A673 (cell line): ENCODE results near the gene MYRIP. TPM values are rescaled to one million over a fixed set of nuclear protein-coding genes. Genes with fewer than 3 reads are reported as not detected.

ENCODE experiments used
- BruUV-seq: library from RNA; stranded (reverse); fragments of 400-500 nt; replicated peaks from 2 replicates; lab custom pipeline; 2021; lab: Mats Ljungman, UMichigan
- CTCF ChIA-PET: fragments of 300-600 bp; sonication (Branson Sonifier 250); formaldehyde crosslinking; loops from one replicate; lab custom pipeline; 2022; ENCODE audit warnings: antibody characterized with exemption; lab: Charles Lee
- POLR2A ChIA-PET: fragments of 300-600 bp; sonication (Branson Sonifier 250); formaldehyde crosslinking; loops from one replicate; lab custom pipeline; 2022; ENCODE audit warnings: antibody characterized with exemption; ENCODE audit not compliant: low non-redundant PET; lab: Charles Lee
- DNase-seq: peaks from one replicate; pipeline ENCODE4 v3.0.0-alpha.2; 2015; ENCODE audit warnings: low spot score
- H3K27ac ChIP-seq: fragments of 200-600 bp; sonication (generic); 2 replicates; pipeline ENCODE4 v1.5.1; 2016; ENCODE audit warnings: mixed run types, low read depth, mild to moderate bottlenecking, mixed read lengths, antibody characterized with exemption, low read length; ENCODE audit not compliant: poor library complexity, severe bottlenecking
- H3K27me3 ChIP-seq: fragments of 200-600 bp; sonication (generic); replicated peaks from 2 replicates; pipeline ENCODE4 v1.6.1; 2017; ENCODE audit warnings: mixed run types, low read depth, mild to moderate bottlenecking, mixed read lengths, antibody characterized with exemption, low read length; ENCODE audit not compliant: insufficient read depth, poor library complexity
- H3K36me3 ChIP-seq: fragments of 200-600 bp; sonication (generic); 2 replicates; pipeline ENCODE4 v1.6.1; 2016; ENCODE audit warnings: mixed run types, mild to moderate bottlenecking, mixed read lengths, antibody characterized with exemption, low read length; ENCODE audit not compliant: insufficient read depth, poor library complexity, severe bottlenecking
- H3K4me1 ChIP-seq: fragments of 200-600 bp; sonication (generic); 2 replicates; pipeline ENCODE4 v1.6.1; 2017; ENCODE audit warnings: mixed run types, mild to moderate bottlenecking, mixed read lengths, antibody characterized with exemption, low read length; ENCODE audit not compliant: insufficient read depth, poor library complexity, severe bottlenecking
- H3K4me3 ChIP-seq: fragments of 200-600 bp; sonication (generic); 2 replicates; pipeline ENCODE4 v1.5.1; 2016; ENCODE audit warnings: low read depth, mixed run types, mild to moderate bottlenecking, mixed read lengths, low read length; ENCODE audit not compliant: poor library complexity, severe bottlenecking
- H3K9me3 ChIP-seq: fragments of 200-600 bp; sonication (generic); 2 replicates; pipeline ENCODE4 v1.6.1; 2016; ENCODE audit warnings: mixed run types, low read depth, mild to moderate bottlenecking, mixed read lengths, antibody characterized with exemption, low read length; ENCODE audit not compliant: poor library complexity, severe bottlenecking
- EZH2 ChIP-seq: fragments of 200-600 bp; sonication (generic); IDR thresholded peaks from 2 replicates; pipeline ENCODE4 v1.6.1; 2017; ENCODE audit warnings: borderline replicate concordance, low read depth, mild to moderate bottlenecking, mixed read lengths, antibody characterized with exemption, low read length; ENCODE audit not compliant: poor library complexity, severe bottlenecking
- intact Hi-C: fragments of 100-400 bp; cut with micrococcal nuclease; formaldehyde crosslinking; loops from one replicate; pipeline ENCODE4 v1.10.0; 2022; ENCODE audit not compliant: unreplicated experiment
- total RNA-seq: library from RNA; stranded (reverse); gene quantifications from 2 replicates; pipeline ENCODE4 v1.2.3, GENCODE V29; 2021
- TF ChIP-seq, protein P1 (sequence below): fragments of 300-800, 200-600 bp; sonication (generic); conservative IDR thresholded peaks from 2 replicates; pipeline ENCODE4 v1.5.1; 2017; ENCODE audit warnings: low read depth, mild to moderate bottlenecking, antibody characterized with exemption, low read length, moderate library complexity, mixed read lengths

Gene MYRIP
- total RNA-seq, 1 experiment from 2014 or later: not detected

DNA sequence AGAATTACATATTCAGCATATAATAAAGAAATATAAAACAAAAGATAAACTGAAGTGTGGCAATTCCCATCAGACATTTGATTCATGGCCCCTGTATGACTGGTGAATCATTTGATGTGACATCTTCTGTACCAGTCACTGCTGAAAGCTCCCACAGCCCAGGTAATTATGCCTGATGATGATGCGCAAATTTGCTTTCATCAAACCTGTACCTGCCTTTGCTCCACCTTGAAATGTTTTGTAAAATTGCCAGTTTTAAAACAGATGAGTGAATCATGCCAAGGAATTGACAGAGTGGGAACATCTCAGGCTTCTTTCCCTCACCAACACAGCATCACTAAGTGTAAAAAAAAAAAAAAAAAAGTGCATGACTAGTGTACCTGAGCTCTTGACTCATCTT lies 433.6 kb downstream of the MYRIP start:
- ChIA-PET POLR2A (no interaction called here), CTCF (no interaction called here)
- no peaks in the 10 kb centered on the region for H3K27me3 ChIP-seq
- no peaks in the 10 kb centered on the region for H3K9me3 ChIP-seq
- no peaks in the 10 kb centered on the region for H3K4me1 ChIP-seq
- no peak for DNase-seq
- intact Hi-C loops: no loop called here
- no peak overlapping the region for H3K4me3 ChIP-seq
- TF ChIP-seq, protein P1, sequence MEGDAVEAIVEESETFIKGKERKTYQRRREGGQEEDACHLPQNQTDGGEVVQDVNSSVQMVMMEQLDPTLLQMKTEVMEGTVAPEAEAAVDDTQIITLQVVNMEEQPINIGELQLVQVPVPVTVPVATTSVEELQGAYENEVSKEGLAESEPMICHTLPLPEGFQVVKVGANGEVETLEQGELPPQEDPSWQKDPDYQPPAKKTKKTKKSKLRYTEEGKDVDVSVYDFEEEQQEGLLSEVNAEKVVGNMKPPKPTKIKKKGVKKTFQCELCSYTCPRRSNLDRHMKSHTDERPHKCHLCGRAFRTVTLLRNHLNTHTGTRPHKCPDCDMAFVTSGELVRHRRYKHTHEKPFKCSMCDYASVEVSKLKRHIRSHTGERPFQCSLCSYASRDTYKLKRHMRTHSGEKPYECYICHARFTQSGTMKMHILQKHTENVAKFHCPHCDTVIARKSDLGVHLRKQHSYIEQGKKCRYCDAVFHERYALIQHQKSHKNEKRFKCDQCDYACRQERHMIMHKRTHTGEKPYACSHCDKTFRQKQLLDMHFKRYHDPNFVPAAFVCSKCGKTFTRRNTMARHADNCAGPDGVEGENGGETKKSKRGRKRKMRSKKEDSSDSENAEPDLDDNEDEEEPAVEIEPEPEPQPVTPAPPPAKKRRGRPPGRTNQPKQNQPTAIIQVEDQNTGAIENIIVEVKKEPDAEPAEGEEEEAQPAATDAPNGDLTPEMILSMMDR: no peak
- TF ChIP-seq EZH2: no peak
- no peaks in the 10 kb centered on the region for H3K36me3 ChIP-seq
- no peak overlapping the region for H3K27ac ChIP-seq
- no TSS peak for BruUV-seq

DNA sequence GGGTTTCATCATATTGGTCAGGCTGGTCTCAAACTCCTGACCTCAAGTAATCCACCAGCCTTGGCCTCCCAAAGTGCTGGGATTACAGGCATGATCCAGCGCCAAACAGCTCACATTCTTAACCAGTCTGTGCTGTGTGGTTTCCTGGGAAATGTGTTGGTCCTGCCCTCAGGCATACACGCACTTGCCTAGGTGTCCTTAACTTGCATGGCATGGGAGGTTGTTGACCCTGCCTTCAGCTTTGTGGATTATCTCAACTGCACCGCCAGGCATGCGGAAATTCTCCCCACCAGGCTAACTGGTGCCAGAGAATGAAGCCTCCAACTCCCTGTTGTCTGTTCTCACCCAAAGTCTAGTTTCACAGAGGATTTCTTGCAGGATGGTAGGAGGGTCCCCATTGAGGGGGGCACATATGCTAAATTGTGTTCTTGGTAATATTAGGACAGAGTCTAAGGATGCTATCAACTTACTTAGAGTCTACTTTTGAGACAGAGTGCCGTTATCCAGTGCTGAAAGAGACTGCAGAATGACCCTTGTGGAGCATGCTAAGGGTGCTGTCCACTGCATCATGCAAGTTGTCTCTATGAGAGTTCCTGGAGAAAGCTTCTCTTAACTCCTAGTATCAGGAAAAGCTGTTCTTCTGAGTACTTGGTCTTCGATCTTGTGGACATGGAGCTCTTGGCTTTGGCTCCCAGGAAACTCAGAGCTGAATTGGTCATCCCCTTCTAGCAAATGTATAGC lies 438.5 kb downstream of the MYRIP start:
- TF ChIP-seq, protein P1: no peak
- no peak for TF ChIP-seq EZH2
- Histone ChIP-seq H3K36me3 (no peaks in the 10 kb centered on the region), H3K4me3 (no peak overlapping the region), H3K9me3 (no peaks in the 10 kb centered on the region), H3K27me3 (no peaks in the 10 kb centered on the region), H3K4me1 (no peaks in the 10 kb centered on the region), H3K27ac (no peak overlapping the region)
- DNase-seq: no peak
- CTCF ChIA-PET: no interaction called here
- no TSS peak for BruUV-seq
- POLR2A ChIA-PET: no interaction called here
- intact Hi-C loops: no loop called here

DNA sequence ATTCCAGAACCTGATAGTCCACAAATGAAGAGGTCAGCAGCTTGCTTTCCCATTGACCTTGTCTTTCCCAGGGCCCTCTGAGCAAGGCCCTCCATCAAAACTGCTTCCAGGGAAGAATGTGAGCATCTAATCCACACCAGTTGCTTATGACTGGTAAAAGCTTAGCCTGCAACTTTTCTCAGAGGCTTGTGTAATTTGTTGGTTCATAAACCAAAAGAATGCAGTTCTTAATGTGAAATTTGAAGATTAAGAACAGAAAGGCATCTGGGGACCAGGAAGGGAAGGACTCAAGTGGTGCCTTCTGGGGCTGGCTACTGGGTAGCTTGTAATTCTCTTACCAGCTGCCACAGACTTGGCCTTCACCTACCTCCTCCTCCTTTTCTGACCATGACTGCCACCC lies 439.2 kb downstream of the MYRIP start:
- no peak overlapping the region for H3K4me3 ChIP-seq
- H3K36me3 ChIP-seq: no peaks in the 10 kb centered on the region
- no peak overlapping the region for H3K27ac ChIP-seq
- H3K4me1 ChIP-seq: no peaks in the 10 kb centered on the region
- DNase-seq: no peak
- BruUV-seq: no TSS peak
- no peaks in the 10 kb centered on the region for H3K27me3 ChIP-seq
- no peak for TF ChIP-seq EZH2
- TF ChIP-seq, protein P1: no peak
- H3K9me3 ChIP-seq: no peaks in the 10 kb centered on the region
- intact Hi-C loops: no loop called here
- POLR2A ChIA-PET: no interaction called here
- CTCF ChIA-PET: no interaction called here
